SK-N-SH treated with all-trans-retinoic acid at 6 μM for 48 hours (cell line): ENCODE measurements around the gene SLC8A3.

Experiments used
- ATAC-seq: fragments of 200-7000 bp; cut with Tn5 transposase; 3 replicates; pipeline ENCODE4 v1.9.1; 2020; ENCODE audit warnings: mild to moderate bottlenecking, moderate library complexity
- BACH2 ChIP-seq: fragments of 250-450 bp; sonication (Bioruptor Pico); IDR thresholded peaks from 2 replicates; pipeline ENCODE4 v1.9.0; 2021; ENCODE audit warnings: mild to moderate bottlenecking, borderline replicate concordance
- ESRRG ChIP-seq: fragments of 250-450 bp; sonication (Bioruptor Pico); IDR thresholded peaks from 2 replicates; pipeline ENCODE4 v1.6.1; 2021; ENCODE audit warnings: mild to moderate bottlenecking
- GLIS3 ChIP-seq: fragments of 250-450 bp; sonication (Bioruptor Pico); IDR thresholded peaks from 2 replicates; pipeline ENCODE4 v1.5.0; 2020; ENCODE audit warnings: mild to moderate bottlenecking, moderate library complexity
- ISL1 ChIP-seq: fragments of 250-450 bp; sonication (Bioruptor Pico); IDR thresholded peaks from 2 replicates; pipeline ENCODE4 v2.1.2; 2022; ENCODE audit warnings: mild to moderate bottlenecking, moderate library complexity
- OSR1 ChIP-seq: fragments of 250-450 bp; sonication (Bioruptor Pico); IDR thresholded peaks from 2 replicates; pipeline ENCODE4 v1.8.0; 2022; ENCODE audit warnings: moderate library complexity, mild to moderate bottlenecking, inconsistent platforms
- PPARA ChIP-seq: fragments of 250-450 bp; sonication (Bioruptor Pico); IDR thresholded peaks from 2 replicates; pipeline ENCODE4 v1.5.0; 2020; ENCODE audit warnings: mild to moderate bottlenecking, borderline replicate concordance
- RARB ChIP-seq: fragments of 250-450 bp; sonication (Bioruptor Pico); IDR thresholded peaks from 2 replicates; pipeline ENCODE4 v1.8.0; 2021; ENCODE audit warnings: mild to moderate bottlenecking, moderate library complexity
- TCF4 ChIP-seq: fragments of 250-450 bp; sonication (Bioruptor Pico); IDR thresholded peaks from 2 replicates; pipeline ENCODE4 v1.8.0; 2021; ENCODE audit warnings: mild to moderate bottlenecking, moderate library complexity, borderline replicate concordance
- TOX ChIP-seq: fragments of 250-450 bp; sonication (Bioruptor Pico); IDR thresholded peaks from 2 replicates; pipeline ENCODE4 v1.8.0; 2021; ENCODE audit warnings: mild to moderate bottlenecking, moderate library complexity, borderline replicate concordance
- ZC3H10 ChIP-seq: fragments of 250-450 bp; sonication (Bioruptor Pico); IDR thresholded peaks from 2 replicates; pipeline ENCODE4 v1.5.1; 2021; ENCODE audit warnings: mild to moderate bottlenecking, moderate library complexity
- ZFP3 ChIP-seq: fragments of 250-450 bp; sonication (Bioruptor Pico); IDR thresholded peaks from 2 replicates; pipeline ENCODE4 v1.5.0; 2020; ENCODE audit warnings: mild to moderate bottlenecking, moderate library complexity
- ZFP30 ChIP-seq: fragments of 450-650 bp; formaldehyde crosslinking; IDR thresholded peaks from 2 replicates; pipeline ENCODE4 v1.5.0; 2022; ENCODE audit warnings: mild to moderate bottlenecking, moderate library complexity
- ZNF565 ChIP-seq: fragments of 450-650 bp; formaldehyde crosslinking; conservative IDR thresholded peaks from 2 replicates; pipeline ENCODE4 v1.5.0; 2020; ENCODE audit warnings: low read depth, mild to moderate bottlenecking, moderate library complexity
- ZNF70 ChIP-seq: fragments of 450-650 bp; formaldehyde crosslinking; IDR thresholded peaks from 2 replicates; pipeline ENCODE4 v1.5.0; 2020; ENCODE audit warnings: mild to moderate bottlenecking, moderate library complexity
- ZNF8 ChIP-seq: fragments of 450-650 bp; formaldehyde crosslinking; IDR thresholded peaks from 2 replicates; pipeline ENCODE4 v1.5.0; 2020; ENCODE audit warnings: mild to moderate bottlenecking, moderate library complexity
- TF ChIP-seq, protein P1 (sequence below): fragments of 250-450 bp; sonication (Bioruptor Pico); IDR thresholded peaks from 2 replicates; pipeline ENCODE4 v1.8.0; 2021; ENCODE audit warnings: low read depth, mild to moderate bottlenecking, moderate library complexity, borderline replicate concordance
- TF ChIP-seq, protein P2 (sequence below): fragments of 250-450 bp; sonication (Bioruptor Pico); IDR thresholded peaks from 2 replicates; pipeline ENCODE4 v1.8.0; 2020; ENCODE audit warnings: mild to moderate bottlenecking, moderate library complexity, borderline replicate concordance
- TF ChIP-seq, protein P3 (sequence below): fragments of 250-450 bp; sonication (Bioruptor Pico); IDR thresholded peaks from 2 replicates; pipeline ENCODE4 v1.5.0; 2020; ENCODE audit warnings: mild to moderate bottlenecking, moderate library complexity
- TF ChIP-seq, protein P4 (sequence below): fragments of 250-450 bp; sonication (Bioruptor Pico); IDR thresholded peaks from 2 replicates; pipeline ENCODE4 v1.5.1; 2021; ENCODE audit warnings: mild to moderate bottlenecking, moderate library complexity

SLC8A3 gene

DNA sequence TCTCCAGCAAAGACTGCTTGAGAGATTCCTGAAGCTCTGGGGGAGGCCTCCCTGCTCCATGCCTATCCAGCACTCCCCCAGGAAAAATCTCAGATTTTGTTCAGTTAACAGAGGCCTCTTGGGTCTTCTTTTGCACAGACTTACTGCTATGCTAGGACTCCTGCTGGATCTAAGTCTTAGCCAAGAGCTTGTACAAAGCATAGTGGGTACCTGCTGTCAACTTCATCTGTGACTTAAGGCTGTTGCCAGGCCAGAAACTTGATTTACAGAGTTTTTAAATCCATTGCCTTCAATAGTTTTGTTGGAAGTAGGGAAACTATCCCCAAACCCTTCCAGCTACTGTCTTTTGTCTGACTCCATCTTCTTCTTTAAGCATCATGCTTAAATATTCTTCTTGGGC lies 169.1 kb downstream of the SLC8A3 start:
- TF ChIP-seq BACH2 (CRISPR knock-in tag), result no peak
- no peak for ATAC-seq

DNA sequence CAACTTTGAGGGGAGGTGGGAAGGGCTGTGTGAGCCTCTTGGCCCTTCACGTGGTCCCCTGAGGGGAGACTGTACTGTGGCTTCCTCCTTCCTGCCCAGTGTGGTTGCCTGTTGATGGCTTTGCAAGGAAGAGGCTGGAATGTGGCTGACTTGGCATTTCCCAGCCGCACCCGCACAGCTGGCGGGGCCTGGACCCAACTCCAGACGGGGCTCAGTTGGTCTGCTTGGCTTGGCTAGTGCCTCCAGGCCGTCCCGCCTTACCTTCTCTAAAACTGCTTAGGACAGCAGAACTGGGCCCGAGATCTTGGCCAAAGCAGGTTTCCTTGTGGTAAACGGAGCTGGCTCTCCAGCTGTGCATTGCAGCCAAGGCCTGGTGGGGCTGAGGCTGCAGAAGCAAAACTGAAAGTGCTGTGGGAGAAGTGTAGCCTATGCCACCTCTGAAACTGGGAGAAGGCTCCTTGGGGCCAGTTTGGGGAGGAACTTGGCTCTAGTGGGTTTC lies 170.0 kb downstream of the SLC8A3 start:
- ATAC-seq, result no peak
- TF ChIP-seq, protein P1, sequence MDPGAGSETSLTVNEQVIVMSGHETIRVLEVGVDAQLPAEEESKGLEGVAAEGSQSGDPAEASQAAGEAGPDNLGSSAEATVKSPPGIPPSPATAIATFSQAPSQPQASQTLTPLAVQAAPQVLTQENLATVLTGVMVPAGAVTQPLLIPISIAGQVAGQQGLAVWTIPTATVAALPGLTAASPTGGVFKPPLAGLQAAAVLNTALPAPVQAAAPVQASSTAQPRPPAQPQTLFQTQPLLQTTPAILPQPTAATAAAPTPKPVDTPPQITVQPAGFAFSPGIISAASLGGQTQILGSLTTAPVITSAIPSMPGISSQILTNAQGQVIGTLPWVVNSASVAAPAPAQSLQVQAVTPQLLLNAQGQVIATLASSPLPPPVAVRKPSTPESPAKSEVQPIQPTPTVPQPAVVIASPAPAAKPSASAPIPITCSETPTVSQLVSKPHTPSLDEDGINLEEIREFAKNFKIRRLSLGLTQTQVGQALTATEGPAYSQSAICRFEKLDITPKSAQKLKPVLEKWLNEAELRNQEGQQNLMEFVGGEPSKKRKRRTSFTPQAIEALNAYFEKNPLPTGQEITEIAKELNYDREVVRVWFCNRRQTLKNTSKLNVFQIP (CRISPR knock-in tag), result no peak
- no peak for TF ChIP-seq ZNF565 (CRISPR knock-in tag)
- TF ChIP-seq ZC3H10, result no peak
- no peak for TF ChIP-seq PPARA (CRISPR knock-in tag)
- TF ChIP-seq TOX (CRISPR knock-in tag), result no peak
- TF ChIP-seq ZFP3, result no peak
- no peak for TF ChIP-seq ESRRG (CRISPR knock-in tag)
- no peak for TF ChIP-seq ZNF8 (CRISPR knock-in tag)
- no peak for TF ChIP-seq ZFP30 (CRISPR knock-in tag)
- TF ChIP-seq, protein P2, sequence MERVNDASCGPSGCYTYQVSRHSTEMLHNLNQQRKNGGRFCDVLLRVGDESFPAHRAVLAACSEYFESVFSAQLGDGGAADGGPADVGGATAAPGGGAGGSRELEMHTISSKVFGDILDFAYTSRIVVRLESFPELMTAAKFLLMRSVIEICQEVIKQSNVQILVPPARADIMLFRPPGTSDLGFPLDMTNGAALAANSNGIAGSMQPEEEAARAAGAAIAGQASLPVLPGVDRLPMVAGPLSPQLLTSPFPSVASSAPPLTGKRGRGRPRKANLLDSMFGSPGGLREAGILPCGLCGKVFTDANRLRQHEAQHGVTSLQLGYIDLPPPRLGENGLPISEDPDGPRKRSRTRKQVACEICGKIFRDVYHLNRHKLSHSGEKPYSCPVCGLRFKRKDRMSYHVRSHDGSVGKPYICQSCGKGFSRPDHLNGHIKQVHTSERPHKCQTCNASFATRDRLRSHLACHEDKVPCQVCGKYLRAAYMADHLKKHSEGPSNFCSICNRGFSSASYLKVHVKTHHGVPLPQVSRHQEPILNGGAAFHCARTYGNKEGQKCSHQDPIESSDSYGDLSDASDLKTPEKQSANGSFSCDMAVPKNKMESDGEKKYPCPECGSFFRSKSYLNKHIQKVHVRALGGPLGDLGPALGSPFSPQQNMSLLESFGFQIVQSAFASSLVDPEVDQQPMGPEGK (CRISPR knock-in tag), result no peak
- TF ChIP-seq, protein P3, sequence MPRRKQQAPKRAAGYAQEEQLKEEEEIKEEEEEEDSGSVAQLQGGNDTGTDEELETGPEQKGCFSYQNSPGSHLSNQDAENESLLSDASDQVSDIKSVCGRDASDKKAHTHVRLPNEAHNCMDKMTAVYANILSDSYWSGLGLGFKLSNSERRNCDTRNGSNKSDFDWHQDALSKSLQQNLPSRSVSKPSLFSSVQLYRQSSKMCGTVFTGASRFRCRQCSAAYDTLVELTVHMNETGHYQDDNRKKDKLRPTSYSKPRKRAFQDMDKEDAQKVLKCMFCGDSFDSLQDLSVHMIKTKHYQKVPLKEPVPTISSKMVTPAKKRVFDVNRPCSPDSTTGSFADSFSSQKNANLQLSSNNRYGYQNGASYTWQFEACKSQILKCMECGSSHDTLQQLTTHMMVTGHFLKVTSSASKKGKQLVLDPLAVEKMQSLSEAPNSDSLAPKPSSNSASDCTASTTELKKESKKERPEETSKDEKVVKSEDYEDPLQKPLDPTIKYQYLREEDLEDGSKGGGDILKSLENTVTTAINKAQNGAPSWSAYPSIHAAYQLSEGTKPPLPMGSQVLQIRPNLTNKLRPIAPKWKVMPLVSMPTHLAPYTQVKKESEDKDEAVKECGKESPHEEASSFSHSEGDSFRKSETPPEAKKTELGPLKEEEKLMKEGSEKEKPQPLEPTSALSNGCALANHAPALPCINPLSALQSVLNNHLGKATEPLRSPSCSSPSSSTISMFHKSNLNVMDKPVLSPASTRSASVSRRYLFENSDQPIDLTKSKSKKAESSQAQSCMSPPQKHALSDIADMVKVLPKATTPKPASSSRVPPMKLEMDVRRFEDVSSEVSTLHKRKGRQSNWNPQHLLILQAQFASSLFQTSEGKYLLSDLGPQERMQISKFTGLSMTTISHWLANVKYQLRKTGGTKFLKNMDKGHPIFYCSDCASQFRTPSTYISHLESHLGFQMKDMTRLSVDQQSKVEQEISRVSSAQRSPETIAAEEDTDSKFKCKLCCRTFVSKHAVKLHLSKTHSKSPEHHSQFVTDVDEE (CRISPR knock-in tag), result no peak
- TF ChIP-seq ZNF70 (CRISPR knock-in tag), result no peak
- TF ChIP-seq GLIS3 (CRISPR knock-in tag), result no peak
- TF ChIP-seq OSR1 (CRISPR knock-in tag), result no peak

DNA sequence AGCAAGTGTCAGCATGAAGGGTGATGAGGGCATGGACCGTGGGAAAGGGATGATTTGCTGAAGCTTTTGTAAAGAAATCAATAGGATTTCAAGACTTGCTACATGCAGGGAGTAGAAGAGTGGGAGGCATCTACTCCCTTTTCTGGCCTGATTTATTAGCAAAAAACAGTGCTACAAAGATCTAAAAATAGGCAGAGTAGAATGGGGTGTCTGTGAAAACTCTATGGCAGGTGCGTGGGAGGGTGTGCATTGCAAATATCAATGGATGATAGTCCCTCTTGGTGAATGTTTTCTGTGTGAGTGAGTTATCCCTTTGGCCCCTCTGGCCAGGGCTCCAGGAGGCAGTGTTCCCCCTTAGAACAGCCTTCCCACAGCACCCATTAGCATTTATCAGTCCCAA lies 170.5 kb downstream of the SLC8A3 start:
- no peak for TF ChIP-seq ESRRG (CRISPR knock-in tag)
- TF ChIP-seq ZFP30 (CRISPR knock-in tag), result no peak
- TF ChIP-seq, protein P1 (CRISPR knock-in tag), result no peak
- TF ChIP-seq ZNF70 (CRISPR knock-in tag), result no peak
- TF ChIP-seq, protein P4, sequence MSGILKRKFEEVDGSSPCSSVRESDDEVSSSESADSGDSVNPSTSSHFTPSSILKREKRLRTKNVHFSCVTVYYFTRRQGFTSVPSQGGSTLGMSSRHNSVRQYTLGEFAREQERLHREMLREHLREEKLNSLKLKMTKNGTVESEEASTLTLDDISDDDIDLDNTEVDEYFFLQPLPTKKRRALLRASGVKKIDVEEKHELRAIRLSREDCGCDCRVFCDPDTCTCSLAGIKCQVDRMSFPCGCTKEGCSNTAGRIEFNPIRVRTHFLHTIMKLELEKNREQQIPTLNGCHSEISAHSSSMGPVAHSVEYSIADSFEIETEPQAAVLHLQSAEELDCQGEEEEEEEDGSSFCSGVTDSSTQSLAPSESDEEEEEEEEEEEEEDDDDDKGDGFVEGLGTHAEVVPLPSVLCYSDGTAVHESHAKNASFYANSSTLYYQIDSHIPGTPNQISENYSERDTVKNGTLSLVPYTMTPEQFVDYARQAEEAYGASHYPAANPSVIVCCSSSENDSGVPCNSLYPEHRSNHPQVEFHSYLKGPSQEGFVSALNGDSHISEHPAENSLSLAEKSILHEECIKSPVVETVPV (CRISPR knock-in tag), result no peak
- no peak for TF ChIP-seq ZNF8 (CRISPR knock-in tag)
- no peak for TF ChIP-seq ISL1 (CRISPR knock-in tag)
- no peak for TF ChIP-seq ZFP3
- TF ChIP-seq TOX (CRISPR knock-in tag), result no peak
- no peak for TF ChIP-seq RARB (CRISPR knock-in tag)
- TF ChIP-seq TCF4, result no peak
- ATAC-seq, result no peak
